CD4-positive, alpha-beta T cell treated with Interleukin-1 beta for 1 hour (primary cell): Measurements from ENCODE around the gene CTBP1.

ENCODE experiments used
- DNase-seq, 2 donors: peaks; one replicate each; pipeline ENCODE4 v3.0.0-alpha.2; 2020 to 2022

The CTBP1 gene

DNA sequence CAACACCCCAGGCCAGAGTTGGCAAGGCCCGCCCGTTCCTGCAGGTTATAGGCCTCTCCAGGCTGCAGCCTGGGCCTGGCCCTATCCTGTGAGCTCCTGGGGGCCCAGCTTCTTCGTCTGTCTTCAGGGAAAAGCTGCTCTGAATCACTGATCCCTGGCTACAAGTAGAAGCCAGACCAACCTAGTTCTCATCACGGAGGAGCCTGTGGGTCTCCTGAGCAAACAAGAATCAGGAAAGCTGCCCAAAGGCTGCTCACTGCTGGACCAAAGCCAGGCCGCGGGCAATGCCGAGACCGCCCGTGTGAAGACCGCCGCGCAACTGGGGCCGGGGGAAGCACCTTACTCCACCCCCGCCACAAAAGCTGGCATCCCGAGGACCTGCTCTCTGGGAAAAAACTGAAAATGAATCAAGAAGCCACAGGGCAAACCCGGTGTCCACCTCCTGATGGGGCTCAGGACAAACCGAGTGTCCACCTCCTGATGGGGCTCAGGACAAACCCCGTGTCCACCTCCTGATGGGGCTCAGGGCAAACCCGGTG, 12.8 kb downstream of the CTBP1 start:
- no peak for DNase-seq

GRCh38 chr4:1235381-1236102, 13.4 kb downstream of the CTBP1 start:
- DNase-seq, result no peak

GRCh38 chr4:1234811-1235292, 14.1 kb downstream of the CTBP1 start:
- DNase-seq, result no peak

DNA sequence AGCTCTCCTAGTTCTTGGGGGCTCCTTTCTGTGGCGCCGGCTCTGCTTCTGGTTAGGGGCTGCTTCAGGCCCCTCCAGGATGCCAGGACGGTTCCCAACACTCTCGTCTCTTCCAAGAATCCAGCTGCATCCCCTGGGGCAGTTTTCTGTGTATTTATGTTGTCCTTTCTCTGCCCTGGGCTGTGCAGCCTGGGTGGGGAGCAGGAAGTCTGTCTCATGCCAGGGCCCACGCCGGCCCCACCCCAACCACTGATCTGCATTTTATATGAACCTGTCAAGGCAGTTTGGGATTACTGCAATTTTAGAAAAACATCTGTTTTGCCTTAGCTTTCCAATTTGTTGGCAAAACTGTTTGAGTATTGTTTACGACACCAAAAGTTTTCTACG, 14.6 kb downstream of the CTBP1 start:
- no peak for DNase-seq

DNA sequence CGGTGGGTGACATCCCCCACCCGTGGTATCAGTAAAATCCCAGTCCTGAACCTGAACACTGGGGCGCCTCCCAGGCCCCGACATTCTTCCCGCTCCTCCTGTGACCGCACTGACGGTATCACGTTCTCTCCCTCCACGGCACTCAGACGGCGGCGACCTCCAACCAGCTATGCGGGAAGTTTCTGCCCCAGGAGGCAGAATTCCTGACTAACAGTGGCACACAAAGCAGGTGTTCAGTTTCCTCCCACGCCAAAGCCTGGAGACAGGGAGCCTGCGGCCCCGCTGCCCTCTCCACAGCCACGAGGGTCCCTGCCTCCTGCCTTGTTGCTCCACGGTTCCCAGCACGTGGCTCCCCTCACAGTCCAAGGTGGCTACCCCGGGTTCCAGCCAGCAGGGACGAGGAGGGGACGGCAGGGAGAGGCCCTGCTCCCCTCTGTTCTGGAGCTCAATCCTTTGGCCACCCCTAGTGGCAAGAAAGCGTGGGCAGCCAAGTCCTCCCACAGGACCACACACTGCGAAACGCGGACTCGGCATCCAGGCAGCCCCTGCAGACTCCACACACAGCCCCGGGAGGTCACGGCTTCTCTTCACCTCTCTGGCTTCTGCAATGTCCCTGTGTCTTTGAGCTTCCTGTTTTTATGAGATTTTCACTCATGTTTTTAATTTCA, 15.2 kb downstream of the CTBP1 start:
- no peak for DNase-seq

DNA sequence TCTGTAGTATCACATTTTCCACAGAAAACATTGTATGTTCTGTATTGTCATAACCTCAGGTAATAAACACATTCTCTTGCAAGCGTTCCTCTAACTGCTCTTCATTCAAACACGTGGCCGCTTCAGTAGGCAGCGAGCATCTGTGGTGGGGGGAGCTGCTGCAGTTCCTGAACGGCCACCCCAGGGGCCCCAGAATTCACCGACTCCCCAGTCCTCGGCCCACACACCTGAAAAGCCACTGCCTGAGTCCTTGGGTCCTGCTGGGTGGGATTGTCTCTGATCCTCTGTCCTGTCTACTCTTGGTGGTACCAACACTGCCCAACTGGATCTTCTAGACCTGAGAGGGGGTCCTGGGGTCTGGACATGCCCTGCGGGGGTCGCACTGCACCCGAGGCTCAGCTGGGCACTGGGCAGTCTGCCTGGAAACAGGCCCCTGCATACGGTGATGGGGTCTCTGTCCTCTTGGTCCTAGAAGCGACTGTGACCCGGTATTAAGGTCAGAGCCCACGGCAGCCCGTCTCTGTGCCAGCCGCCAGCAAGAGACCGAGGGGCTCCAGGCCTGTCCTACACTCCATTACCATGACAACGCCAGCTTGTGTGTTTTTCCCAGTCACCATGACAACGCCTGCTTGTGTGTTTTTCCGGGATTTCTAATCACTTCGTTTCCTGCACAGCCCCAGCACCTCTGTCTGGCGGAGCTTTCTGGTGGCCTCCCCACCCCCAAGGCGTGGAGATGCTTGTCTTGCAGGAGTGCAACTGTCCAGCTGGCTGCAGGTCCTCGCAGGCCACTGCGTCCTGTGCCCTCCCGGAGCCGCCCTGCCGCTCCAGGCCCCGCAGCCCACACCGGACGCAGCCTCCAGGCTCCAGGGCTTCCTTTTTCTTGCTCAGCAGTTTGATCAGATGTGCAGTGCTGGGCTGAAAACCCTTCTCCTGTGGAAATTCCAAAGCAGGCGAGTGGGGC, 16.0 kb downstream of the CTBP1 start:
- DNase-seq, result no peak

- DNase-seq, result no peak
These were observed 17.1 kb downstream of the CTBP1 start for GRCh38 chr4:1231637-1232360.

- no peak for DNase-seq
These were observed 17.8 kb downstream of the CTBP1 start for GRCh38 chr4:1230971-1231636.

GRCh38 chr4:1230316-1230715, 18.6 kb downstream of the CTBP1 start:
- no peak for DNase-seq

GRCh38 chr4:1229117-1229849, 19.6 kb downstream of the CTBP1 start:
- DNase-seq, result no peak

DNA sequence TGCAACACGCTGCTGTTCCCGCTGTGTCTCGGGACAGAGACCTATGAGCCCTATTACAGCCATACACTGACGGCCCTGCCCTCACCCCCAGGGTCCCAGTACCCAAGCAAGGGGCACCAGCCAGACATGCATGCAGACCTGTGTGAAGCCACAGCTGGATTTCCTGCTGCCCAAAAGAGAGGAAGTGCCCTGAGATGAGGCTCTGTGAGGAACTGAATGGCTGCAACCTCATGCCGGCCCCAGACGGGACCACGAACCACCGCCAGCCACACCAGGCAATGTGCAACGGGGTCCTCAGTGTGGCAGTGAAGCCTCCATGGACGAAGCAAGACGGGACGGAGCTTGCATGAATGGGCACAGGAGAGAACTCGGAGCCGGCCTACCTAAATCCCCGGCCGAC, 21.1 kb downstream of the CTBP1 start:
- DNase-seq, result no peak

GRCh38 chr4:1226598-1226997, 22.3 kb downstream of the CTBP1 start:
- no peak for DNase-seq

- DNase-seq, result no peak
These were observed 22.8 kb downstream of the CTBP1 start for GRCh38 chr4:1226144-1226481.

DNA sequence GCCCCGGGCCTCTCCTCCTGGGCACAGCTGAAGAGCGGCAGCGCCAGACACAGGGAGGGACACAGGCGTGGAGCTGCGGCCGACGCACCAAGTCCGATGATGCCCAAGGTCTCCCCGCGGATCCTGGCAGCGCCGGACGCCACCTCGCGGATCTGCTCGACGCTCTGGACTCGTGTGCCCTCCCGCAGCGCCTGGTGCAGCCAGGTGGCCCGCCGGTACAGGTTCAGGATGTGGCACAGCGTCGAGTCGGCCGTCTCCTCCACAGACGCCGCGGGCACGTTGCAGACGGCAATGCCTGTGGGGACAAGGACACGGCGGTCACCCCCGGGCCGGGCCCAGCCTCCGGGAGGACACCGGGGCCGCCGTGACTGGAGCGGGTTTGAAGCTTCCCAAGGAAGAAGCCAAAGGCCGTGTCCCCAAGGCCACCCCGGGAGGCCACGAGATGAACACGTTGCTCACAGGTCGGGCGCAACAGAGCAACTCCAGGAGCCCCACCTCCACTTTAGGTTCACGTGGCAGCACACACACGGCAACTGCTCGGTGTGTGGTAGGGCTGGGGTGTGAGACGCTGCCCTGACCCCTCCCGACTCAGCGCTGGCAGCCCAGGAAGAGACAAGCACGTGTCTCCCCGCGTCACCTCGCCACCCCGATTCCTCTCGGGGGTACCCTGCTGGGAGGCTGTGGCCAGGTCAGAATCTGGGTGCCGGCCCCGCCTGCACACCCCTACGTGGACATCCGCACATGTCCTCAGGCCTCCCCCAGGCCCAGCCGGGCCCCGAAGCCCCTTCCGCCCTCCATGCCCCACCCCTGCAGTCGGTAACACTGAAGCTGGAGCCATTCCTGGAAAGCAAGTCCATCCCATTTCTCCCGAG, 23.4 kb downstream of the CTBP1 start:
- DNase-seq, result no peak

DNA sequence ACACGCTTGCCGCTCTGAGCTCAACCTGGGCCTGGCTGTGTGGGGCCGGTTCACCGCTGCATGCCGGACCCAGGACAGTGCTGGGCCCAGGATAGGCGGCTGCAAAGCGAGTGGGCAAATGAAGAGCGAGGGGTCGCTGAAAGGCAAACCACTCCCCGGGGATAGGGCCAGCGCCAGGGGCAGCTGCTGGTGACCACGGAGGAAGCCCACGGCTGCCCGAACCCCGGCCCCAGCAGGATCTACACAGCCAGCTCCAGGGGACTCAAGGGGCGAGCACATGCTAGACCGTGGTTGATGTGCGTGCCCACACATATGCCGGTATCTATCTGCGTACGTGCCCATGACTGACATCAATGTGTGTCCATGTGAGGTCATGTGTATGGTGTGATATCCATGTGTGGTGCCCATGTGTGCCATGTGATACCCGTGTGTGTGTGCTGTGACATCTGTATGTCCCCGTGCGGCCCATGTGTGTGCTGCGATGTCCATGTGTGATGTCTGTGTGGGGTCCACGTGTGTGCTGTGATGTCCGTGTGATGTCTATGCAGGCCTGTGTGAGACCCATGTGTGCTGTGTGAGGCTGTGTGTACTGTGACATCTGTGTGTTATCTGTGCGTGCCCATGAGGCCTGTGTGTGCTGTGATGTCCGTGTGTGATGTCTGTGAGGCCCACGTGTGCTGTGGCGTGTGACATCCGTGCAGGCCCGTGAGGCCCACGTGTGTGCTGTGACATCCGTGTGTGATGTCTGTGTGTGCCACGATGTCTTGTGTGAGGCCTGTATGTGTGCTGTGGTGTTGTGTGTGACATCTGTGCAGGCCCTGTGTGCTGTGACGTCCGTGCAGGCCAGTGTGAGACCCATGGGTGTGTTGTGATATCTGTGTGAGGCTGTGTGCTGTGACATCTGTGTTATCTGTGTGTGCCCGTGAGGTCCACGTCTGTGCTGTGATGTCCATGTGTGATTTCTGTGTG, 24.8 kb downstream of the CTBP1 start:
- no peak for DNase-seq

- no peak for DNase-seq
These were observed 25.8 kb downstream of the CTBP1 start for GRCh38 chr4:1222938-1223690.

GRCh38 chr4:1222036-1222789, 26.7 kb downstream of the CTBP1 start:
- DNase-seq, result no peak
